Peyer's patch (tissue), 4 donors: Measurements from ENCODE around the gene YBX2.

Experiments used
- POLR2A ChIP-seq, 2 donors: fragments of 450-650 bp; IDR thresholded peaks; one replicate each; pipeline ENCODE4 v1.5.1; 2017; ENCODE audit warnings: antibody characterized with exemption in 2 of 2, mild to moderate bottlenecking in 2 of 2, moderate library complexity in 2 of 2
- TF ChIP-seq, protein P1 (sequence below), 6 experiments: fragments of 450-650 bp in 4 of 6; fragments of 200-600 bp in 2 of 6; sonication (generic) in 1 of 6; IDR thresholded peaks; one replicate each; pipeline ENCODE4 v1.5.1; 2017 to 2019; ENCODE audit warnings: antibody characterized with exemption in 6 of 6, mild to moderate bottlenecking in 3 of 6, moderate library complexity in 1 of 6

DNA sequence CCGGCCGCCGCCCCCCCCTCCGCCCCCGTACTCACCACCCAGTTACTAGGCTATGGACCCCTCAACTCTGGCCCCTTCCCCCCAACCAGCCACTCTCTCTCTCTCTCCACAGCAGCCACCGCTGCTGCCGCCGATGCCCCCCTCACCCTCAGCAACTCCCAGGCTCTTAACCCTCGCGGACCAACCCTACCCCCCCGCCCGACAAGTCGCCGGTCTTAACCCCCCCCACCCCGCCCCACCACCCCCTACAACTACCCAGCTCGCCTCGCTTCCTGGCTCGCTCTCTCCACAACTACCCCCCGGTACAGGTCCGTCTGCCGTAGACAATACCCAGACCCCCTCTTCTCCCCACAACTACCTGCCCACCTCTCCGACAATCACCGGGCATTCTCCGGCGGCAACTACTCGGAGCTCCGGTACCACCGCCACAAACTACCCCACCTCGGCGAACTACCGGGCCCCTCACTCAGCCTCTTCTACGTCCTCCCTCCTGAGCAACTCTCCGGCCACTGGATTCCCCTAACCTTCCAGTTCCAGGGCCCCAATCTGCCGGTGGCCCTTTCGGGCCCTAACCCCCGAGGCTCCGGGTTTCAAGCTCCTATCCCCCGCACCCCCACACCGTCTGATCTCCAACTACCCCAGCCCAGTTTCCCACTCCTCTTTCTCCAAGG, 55.9 kb downstream of the YBX2 start:
- TF ChIP-seq, protein P1, sequence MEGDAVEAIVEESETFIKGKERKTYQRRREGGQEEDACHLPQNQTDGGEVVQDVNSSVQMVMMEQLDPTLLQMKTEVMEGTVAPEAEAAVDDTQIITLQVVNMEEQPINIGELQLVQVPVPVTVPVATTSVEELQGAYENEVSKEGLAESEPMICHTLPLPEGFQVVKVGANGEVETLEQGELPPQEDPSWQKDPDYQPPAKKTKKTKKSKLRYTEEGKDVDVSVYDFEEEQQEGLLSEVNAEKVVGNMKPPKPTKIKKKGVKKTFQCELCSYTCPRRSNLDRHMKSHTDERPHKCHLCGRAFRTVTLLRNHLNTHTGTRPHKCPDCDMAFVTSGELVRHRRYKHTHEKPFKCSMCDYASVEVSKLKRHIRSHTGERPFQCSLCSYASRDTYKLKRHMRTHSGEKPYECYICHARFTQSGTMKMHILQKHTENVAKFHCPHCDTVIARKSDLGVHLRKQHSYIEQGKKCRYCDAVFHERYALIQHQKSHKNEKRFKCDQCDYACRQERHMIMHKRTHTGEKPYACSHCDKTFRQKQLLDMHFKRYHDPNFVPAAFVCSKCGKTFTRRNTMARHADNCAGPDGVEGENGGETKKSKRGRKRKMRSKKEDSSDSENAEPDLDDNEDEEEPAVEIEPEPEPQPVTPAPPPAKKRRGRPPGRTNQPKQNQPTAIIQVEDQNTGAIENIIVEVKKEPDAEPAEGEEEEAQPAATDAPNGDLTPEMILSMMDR (IDR thresholded peaks at IDR 0.05): no peak
- no peak for TF ChIP-seq POLR2A (IDR thresholded peaks at IDR 0.05)
